Fibroblast of mammary gland (primary cell): ENCODE results near the gene SLC7A7.

Source experiments
- DNase-seq: peaks from one replicate; pipeline ENCODE4 v3.0.0-alpha.2; 2010; ENCODE audit warnings: low read depth
- H3K4me3 ChIP-seq: 2 replicates; pipeline ENCODE4 v1.5.1; 2011; ENCODE audit warnings: low read depth, mild to moderate bottlenecking, low read length, moderate library complexity; ENCODE audit not compliant: control insufficient read depth
- TF ChIP-seq, protein P1 (sequence below): conservative IDR thresholded peaks from 2 replicates; pipeline ENCODE4 v1.5.1; 2011; ENCODE audit warnings: low read depth, low read length, inconsistent platforms; ENCODE audit not compliant: control insufficient read depth, insufficient read depth

Gene SLC7A7

DNA sequence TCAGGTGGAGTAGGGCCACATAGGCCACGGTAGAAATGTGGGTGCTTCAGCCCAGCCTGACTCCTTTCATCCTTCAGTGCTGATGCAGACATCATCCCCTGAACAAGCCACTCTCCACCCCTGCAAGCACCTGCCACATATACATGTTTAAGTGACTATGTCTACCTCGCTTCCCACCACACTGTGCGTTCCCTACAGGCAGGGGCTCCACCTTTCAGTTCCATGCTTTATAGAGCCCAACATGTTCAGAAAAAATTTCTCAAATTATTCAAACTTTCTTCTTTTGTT, 11.6 kb downstream of the SLC7A7 start:
- TF ChIP-seq, protein P1, sequence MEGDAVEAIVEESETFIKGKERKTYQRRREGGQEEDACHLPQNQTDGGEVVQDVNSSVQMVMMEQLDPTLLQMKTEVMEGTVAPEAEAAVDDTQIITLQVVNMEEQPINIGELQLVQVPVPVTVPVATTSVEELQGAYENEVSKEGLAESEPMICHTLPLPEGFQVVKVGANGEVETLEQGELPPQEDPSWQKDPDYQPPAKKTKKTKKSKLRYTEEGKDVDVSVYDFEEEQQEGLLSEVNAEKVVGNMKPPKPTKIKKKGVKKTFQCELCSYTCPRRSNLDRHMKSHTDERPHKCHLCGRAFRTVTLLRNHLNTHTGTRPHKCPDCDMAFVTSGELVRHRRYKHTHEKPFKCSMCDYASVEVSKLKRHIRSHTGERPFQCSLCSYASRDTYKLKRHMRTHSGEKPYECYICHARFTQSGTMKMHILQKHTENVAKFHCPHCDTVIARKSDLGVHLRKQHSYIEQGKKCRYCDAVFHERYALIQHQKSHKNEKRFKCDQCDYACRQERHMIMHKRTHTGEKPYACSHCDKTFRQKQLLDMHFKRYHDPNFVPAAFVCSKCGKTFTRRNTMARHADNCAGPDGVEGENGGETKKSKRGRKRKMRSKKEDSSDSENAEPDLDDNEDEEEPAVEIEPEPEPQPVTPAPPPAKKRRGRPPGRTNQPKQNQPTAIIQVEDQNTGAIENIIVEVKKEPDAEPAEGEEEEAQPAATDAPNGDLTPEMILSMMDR: no peak
- no peak overlapping the region for H3K4me3 ChIP-seq
- DNase-seq: no peak

DNA sequence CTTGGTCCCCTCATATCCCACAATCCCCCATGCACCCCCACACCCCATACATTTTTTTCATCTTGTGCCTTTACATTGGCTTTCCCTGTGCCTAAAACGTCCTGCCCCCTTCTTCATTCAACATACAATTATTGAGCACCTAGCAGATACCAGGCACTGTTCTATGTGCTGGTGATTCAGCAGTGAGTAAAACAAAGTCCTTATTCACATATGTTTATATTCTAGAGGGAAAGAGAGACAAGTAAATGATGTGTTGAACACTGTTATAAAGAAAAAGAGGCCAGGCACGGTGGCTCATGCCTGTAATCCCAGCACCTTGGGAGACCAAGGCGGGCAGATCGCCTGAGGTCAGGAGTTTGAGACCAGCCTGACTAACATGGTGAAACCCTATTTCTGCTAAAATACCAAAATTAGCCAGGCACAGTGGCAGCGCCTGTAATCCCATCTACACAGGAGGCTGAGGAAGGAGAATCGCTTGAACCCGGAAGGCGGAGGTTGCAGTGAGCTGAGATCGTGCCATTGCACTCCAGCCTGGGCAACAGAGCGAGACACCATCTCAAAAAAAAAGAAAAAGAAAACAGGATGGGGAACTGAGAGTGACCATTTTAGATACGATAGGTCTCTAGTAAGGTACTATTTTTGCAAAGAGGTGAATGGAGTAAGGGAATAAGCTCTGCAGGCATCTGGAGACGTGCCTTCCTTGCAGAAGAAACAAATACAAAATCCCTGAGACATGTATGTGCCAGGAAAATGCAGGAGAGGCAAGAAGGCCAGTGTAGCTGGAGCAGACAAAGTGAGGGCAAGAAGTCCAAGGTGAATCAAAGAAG, 12.2 kb downstream of the SLC7A7 start:
- no peak overlapping the region for H3K4me3 ChIP-seq
- no peak for DNase-seq
- TF ChIP-seq, protein P1: no peak

DNA sequence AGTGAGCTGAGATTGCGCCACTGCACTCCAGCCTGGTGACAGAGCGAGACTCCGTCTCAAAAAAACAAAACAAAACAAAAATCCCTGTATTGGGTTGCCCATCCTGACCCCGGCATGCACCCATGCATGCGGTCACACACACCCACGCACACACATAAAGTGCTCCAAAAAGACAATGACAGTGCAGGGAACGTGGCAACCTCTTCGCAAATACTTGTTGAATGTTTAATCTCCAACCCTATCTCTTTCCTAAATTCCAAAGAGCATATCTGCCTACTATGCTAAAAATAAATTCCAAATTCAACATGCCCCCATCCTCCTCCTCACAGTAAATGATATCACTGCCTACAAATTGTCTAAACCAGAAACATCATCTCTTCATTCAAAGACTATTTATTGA, 13.5 kb downstream of the SLC7A7 start:
- TF ChIP-seq, protein P1: no peak
- no peak overlapping the region for H3K4me3 ChIP-seq
- no peak for DNase-seq

DNA sequence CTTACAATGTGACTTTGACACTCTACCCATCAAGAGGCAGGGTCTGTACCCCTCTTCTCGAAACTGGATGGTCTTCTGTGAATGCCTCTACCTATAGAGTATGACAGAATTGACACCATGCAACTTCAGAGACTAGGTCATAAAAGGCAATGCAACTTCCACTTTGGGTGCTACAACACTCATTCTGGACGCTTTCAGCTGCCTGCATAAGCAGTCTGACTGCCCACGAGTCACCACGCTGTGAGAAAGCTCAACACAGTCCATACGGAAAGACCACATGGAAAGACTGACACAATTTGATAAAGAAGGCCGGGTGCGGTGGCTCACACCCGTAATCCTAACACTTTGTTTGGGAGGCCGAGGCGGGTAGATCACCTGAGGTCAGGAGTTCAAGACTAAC, 14.9 kb downstream of the SLC7A7 start:
- DNase-seq: no peak
- H3K4me3 ChIP-seq: no peak overlapping the region
- TF ChIP-seq, protein P1: no peak

DNA sequence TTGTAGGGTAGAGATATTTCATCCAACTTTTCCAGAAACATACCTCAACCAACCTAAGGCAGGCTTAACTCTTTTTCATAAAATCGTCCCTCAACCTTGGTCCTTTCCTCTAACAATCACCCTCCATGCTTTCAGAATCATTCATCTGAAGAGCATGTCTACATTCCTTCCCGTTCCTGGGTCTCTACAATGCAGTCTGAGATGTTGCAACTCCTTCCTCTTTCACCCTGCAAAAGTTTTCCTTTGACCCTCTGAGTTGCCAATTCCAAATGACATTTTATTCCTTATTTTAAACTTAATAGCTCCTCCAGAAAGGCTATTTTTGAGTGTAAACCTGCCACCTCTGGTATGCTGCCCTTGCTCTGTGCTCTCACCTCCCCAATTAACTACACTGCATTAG, 16.7 kb downstream of the SLC7A7 start:
- TF ChIP-seq, protein P1: no peak

DNA sequence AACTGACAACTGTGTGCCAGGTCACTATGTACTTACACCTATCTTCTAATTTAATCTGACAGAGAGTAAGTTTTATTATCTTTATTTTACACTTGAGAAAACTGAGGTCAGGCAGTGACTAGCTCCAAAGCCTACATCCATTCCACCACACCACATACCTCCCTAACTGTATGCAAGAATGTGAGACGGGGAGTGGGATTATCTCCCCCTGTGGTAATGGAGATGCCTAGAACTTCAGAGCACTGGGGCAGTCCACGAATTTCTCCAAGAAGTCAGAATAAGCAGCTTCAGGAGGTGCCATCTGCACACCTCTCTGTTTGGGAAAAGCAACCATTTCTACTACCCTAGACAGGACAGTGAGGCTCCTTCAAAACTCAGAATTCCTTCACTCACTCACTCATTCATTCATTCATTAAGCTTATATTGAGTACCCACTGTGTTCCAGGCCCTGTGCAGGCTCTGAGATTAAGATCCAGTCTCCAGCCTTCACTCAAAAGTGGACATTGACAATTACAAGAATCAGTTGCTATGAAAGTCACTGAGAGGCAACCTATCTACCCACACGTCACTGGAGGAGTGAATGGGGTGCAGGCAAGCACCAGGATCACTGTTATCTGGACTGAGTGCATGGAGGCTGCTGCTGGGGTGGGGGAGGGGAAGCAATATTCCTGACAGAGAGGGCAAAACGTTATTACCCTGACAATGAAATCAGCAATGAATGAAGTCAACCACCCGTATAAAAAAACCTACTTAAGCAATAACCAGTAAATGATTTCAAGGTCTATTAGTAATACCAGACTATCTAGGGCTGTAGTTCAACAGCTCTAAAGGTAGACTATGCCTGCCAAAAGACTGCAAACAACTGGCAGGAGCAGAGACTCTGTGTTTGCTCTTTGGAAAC, 18.0 kb downstream of the SLC7A7 start:
- TF ChIP-seq, protein P1: no peak
- no peak overlapping the region for H3K4me3 ChIP-seq
- no peak for DNase-seq

More for the DNA sequence above, 16.7 kb downstream of the SLC7A7 start:
- H3K4me3 ChIP-seq: no peak overlapping the region
- DNase-seq: no peak
